ENCODE results near the gene SPAG17. TPM values are rescaled to one million over a fixed set of nuclear protein-coding genes. Genes with fewer than 3 reads are reported as not detected.

The SPAG17 gene
- total RNA-seq, 1 donor from 2014 or later, result 6.1 TPM

DNA sequence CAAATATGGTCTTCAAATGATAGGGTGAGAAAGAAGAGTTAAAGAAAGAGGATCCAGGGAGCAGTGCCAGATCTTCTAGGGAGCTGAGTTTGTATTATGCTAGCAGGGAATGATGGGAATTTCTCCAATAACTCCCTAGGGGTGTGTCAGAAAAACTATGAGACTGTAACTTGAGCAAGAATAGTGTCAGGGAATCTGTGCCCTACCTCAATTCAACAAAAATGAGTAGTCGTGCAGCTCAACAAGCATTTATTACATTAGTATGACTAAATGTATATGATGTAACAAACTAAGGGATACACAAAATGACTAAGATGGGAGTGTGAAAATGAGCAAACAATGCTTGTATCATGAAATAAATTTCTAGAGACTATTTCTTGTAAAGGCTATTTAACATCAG lies 24.2 kb downstream of the SPAG17 start:
- DNase-seq (ENCODE audit: low spot score), result no peak

DNA sequence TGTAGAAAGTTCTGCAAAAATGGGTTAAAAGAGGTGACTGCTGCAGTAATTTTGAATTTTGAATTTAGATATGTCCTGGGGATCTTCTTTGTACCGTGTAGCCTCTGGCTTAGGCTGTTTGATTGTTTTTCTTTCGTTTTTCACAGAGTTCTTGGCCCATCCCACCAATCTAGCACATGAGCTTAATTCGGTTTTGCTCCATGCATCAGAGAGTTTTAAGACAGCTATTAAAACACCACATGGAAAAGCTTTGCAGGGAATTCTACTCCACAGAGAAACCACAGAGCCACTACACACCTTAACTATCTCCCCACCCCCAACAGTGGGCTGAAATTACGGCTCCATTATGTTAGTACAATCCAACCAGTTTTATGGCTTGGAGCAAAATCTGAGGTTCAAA lies 25.5 kb downstream of the SPAG17 start:
- no peak for DNase-seq (ENCODE audit: low spot score)

DNA sequence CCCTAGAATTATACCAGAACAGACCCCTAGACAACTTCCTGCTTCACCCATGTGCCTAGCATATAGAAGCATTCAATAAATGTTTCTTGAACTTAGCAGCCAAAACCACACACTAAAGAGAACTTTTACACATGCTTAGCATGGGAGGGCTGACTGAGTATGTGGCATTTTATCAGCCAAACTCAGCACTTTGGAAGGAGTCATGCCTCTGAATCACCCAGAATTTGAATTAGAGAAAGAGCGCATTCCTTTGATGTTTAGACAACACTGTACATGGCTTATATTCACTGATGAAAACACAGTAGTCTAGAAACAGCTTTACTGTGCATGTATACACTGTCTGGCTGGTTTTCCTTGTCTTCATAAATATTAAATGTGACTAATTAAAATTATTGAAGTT lies 26.1 kb downstream of the SPAG17 start:
- no peak for DNase-seq (ENCODE audit: low spot score)

DNA sequence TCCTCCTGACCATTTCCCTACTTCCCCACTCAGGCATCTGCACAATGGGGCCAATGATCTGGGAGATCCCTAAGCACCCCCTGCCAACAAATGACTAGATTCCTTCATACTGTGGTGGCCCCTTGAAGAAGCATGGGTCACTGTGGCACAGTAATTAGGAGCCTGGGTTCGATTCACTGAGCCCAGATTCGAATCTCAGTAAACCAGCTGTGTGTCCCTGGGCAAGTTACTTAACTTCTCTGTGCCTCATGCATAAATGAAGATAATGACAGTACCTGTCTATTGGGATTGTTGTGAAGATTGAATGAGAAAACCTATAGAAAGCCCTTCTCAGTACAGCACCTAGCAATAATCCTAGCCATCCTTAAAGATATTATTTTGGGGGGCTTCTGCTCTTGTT lies 27.5 kb downstream of the SPAG17 start:
- DNase-seq (ENCODE audit: low spot score), result no peak

DNA sequence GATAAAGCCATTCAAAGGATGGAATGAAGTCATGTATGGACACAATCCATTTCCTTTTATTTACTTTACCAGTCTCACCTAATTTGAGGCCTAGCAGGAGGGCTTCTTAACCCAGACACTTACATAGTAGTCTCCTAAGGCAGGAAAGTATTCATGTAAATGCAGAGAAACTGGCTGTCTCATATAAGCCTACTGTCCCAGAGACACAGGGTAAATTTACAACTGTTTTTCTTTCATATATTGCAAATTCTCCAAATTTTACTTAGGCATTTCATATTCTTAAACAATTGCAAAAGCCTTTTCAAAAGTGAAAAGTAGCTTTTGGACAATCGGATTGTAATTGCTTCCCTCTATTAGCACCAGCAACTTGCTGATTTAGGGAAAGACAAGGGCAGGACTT lies 29.9 kb downstream of the SPAG17 start:
- DNase-seq (ENCODE audit: low spot score), result no peak

DNA sequence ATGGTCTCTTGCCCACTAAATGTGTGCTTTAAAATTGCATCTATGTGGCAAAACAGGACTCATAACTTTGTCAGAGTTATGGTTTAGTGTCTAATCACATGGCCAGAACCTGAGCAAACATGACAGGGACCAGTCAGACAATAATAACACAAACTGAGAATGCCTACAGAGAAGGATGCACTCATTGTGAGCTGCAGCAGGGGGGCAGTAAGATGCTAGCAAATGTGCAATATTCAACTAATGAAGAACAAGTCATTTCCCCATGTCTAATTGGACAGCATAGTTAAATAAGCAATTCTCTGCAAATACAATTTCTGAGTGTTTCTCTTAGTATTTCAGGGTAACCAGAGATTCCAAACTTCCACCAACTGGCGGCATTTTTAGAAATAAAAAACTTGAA lies 30.8 kb downstream of the SPAG17 start:
- DNase-seq (ENCODE audit: low spot score), result no peak

DNA sequence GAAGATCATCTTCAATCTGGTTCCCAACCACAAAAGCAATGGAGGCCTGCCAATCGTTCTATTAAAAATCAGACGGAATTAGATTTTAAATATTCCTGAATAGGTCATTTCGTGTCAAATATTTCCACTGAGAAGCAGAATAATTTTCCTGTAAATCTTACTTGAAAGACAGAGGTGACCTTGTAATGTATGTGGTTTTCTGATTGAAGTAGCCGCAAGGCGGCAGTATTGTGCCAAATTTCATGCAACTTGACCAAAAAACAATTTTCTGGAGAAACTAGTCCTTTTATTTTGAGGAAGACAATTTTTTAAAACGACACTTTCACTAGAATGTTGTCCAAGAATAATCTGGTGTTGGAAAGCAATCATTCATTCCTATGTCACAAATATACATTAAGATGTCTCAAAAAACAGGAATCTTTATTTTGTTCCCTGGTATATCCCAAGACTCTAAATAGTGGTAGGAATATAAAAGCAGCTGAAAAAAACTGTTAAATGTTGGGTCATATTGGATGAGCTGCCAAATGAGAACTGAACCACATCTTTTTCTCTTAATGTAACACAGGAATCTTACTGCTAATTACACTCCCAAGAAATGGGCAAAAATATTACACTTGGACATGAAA lies 33.6 kb downstream of the SPAG17 start:
- peak; percentile 49 for DNase-seq (ENCODE audit: low spot score)

DNA sequence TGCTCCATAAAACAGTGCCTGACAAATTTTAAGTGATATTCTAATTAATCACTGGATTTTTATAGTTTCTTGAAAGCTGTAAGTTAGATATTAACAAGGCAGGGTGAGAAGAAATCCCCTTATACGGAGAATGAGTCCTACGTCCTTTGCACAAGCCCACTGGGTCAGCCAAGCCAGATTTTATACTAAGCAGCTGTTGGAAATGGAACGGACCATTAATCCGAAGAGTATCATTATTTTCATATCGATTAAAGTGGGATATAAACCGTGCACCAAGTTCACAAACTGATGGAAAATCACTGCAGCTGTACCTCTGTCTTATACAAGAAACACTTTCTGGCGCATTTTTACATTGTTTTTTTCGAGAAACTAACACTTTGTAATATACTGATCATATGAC lies 35.2 kb downstream of the SPAG17 start:
- DNase-seq (ENCODE audit: low spot score), result no peak

DNA sequence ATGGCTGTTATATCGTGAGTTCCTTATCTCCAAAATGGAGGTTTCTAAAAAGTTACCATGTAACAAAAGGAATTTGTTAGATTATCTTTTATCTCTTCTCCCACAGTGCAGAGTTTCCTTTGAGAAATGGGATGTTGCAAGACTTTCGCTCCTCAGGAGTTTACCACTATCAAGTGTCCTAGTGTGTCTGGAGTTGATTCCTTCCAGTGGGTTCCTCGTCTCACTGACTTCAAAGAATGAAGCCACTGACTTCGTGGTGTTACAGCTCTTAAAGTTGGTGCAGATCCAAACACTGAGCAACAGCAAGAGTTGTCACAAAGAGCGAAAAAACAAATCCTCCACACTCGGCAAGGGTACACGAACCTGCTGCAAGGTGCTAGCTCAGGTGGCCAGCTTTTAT lies 37.0 kb downstream of the SPAG17 start:
- no peak for DNase-seq (ENCODE audit: low spot score)

DNA sequence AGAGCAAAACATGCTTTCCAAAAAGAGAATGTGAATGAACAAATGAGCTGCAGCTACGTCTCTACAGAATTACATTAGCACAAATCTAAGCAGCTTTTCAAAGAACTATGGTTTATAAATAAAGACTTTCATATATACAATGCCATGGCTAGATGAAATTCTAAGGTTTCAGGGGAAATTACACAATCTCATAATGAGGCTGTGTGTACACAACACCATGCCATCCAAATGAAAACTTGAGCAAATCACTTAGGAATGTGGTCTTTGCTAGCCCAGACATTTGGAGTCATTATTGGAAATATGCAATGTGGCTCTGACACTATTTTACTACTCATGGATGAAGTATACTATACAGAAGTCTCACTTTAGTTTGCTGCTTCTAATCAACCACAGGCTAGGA lies 37.5 kb downstream of the SPAG17 start:
- no peak for DNase-seq (ENCODE audit: low spot score)

DNA sequence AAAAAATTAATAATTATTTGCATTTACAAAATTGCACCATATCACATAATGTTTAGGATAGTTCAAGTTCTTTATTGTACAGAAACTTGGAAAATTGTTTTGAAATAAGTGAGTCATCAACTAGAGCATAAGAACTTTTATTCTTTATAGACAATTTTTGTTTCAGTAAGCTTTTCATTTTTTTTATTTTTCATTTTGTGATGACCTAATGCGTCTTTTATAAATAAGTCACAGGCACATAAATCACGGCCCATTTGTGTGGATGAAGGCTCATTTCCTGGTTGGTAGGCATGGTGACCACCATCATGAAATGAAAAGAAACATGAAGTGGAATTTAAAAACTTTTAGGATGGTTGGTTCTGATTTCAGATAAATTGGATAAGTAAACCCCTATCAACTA lies 39.3 kb downstream of the SPAG17 start:
- no peak for DNase-seq (ENCODE audit: low spot score)

DNA sequence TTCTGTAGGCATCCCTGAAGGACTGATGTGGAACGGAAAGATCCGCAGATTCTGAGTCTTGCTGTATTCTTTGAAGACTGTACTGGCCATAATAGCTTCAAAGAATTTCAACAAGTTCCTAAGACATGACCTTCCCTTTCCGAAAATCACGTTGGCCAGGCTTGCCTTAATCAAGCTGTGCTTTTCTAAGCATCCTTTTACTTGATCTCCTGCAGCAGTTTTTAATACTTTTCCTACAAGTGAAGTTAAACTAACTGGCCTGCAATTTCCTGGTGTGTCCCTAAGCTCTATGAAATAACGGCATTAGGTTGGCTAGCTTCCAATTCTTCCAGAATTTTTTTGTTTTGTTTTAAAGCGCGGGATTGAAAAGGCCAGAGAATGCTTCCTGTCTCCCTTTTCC lies 40.3 kb downstream of the SPAG17 start:
- DNase-seq (ENCODE audit: low spot score), result no peak

DNA sequence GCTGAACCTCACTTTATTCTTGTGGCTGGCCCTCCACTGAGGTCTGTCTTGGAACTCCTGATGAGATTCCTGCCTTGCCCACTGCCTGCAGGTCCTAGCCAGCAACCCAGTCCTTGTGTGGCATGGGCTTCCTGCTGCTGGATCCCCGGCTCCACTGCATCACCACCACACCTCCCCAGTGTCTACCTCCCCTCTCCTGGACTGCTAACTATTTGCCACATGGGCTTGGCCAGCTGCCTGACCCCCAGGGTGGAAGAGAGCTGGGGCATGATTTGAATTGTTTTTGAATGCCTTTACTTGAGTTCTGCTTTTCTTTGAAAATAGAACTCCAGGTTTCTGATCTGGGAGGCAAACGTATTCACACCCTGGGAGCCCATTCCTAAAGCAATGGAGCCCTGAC lies 41.2 kb downstream of the SPAG17 start:
- no peak for DNase-seq (ENCODE audit: low spot score)

DNA sequence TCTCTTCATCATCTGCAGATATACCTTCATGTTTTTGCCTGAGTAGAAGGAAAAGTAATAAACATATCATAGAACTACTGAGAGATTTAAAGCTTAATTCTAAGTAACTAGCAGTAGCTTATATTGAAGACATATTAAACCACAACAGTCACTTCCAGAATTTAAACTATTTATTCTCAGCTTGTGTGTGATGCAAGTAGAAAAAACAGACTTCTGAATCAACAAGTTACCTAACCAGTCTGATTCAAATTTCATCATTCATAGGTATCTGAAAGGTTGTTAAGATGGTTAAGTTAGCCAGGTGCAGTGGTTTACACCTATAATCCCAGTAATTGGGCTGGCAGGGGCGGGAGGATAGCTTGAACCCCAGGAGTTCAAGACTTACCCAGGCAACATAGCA lies 41.9 kb downstream of the SPAG17 start:
- DNase-seq (ENCODE audit: low spot score), result no peak

DNA sequence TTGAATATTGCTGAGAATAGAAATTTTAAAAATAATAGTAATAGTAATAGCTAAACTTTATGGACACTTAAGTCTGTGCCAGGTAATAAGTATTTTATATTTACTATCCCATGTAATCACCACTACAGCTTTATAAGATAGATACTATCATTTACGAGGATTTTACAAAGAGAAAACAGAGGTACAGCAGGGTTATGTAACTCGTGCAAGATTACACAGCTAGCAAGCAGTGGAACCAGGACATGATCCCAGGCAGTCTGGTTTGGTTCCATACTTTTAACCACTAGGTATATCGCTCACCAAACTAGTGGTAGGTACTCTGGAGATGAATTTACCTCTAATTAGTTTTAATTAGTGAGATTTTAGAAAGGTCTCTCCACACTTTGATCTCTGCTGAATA lies 42.5 kb downstream of the SPAG17 start:
- no peak for DNase-seq (ENCODE audit: low spot score)

DNA sequence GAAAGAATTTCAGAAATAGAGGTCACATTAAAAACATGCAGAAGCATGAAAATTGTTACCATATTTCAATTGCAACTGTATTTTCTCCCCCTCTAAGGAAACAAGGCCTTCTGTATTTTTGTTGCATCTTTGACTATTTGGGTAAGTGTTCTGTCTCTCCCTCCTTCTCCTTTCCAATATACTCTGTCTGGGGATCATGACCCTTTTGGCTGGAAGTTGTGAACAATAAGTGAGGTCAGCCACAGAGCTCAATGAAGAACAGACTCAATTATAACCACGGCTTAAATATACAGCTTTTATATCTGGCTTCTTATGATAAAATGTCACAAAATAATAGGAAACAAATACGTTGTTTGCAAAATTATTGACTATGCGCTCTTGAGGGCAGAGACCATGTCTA lies 47.1 kb downstream of the SPAG17 start:
- DNase-seq (ENCODE audit: low spot score), result no peak

DNA sequence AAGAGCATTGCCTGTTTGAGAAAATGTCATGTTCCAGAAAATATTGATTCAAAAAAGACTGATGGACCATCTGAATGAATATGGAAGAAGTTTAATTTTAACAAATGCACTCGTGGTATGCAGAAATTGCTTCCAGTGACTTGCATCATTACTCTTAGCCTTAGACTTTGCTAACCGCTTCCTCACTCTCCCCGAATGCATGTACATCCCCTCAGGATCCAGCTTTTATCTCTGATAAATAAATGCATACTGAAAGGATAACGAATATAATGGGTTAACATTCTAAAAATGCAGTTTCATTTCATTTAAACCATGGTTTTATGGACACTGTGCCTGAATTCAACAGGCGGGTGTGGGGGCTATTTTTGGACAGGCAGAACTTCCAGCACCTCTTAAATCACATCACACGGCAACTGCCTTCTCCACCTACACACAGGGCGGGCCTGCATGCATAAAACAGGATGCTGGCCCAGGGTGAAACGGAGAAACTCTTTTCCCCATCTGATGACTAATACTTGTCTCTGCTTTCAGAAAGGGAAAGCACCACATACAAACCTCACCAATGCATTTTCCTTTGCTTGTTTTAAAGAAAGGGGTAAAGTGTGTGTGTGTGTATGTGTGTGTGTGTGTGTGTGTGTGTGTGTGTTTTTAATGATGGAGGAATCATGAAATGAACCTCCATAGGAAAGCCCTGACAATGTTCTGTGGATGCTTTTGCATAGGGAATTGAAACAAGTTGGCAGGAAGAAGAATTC lies 48.7 kb downstream of the SPAG17 start:
- no peak for DNase-seq (ENCODE audit: low spot score)

DNA sequence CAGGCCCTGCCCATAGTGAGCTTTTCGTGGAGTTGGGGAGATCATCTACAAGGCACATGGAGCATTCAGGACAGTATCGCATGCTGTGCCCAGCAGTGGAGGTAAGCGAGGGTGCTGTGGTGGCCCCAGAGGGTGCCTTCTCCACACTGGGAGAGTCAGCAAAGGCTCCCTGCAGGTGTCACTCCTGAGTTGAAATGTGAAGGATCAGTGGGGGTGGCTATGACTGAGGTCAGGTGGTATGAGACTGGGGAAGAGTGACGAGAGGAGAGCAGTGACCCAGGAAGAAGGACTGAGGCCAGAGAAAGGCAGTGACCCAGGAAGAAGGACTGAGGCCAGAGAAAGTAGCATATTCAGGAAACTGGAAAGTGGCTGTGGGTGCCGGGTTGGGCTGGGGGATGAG lies 53.0 kb downstream of the SPAG17 start:
- DNase-seq (ENCODE audit: low spot score), result no peak

DNA sequence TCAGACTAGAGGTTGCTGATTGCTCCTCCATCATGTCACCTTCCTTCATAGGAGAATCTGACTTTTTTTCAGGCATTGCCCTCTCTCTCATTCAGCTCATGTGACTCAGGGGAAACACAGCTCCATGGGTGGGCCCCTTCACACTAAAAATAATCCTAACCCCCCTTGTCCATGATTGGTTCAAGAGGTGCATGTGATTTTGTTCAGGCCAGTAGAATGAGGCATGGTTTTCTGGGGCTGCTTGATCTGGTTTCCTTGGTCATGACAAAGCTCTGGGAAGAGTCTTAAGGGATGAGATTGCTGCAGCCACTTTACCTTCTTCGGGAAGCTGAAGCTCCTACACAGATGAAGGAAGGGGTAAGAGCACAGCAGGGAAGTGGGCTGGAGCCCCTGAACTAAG lies 56.3 kb downstream of the SPAG17 start:
- no peak for DNase-seq (ENCODE audit: low spot score)

DNA sequence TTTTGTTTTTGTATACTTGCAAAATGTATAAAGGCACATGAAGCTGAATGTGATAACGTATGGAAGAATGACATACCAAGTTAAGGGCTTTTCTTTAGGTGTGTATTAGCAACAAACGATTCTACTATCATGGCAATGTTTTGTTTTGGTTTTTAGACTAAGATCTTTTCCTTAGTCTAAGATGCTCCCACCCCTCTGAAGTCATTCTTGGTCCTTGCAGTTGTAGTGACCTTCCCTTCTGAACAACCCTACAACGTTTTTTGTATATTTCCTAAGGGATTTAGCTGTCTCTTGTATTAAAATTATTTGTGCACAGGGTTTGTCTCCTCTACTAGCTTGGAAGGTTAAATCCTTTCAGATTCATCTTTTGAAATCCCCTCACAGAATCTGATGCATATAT lies 61.0 kb downstream of the SPAG17 start:
- no peak for DNase-seq (ENCODE audit: low spot score)

DNA sequence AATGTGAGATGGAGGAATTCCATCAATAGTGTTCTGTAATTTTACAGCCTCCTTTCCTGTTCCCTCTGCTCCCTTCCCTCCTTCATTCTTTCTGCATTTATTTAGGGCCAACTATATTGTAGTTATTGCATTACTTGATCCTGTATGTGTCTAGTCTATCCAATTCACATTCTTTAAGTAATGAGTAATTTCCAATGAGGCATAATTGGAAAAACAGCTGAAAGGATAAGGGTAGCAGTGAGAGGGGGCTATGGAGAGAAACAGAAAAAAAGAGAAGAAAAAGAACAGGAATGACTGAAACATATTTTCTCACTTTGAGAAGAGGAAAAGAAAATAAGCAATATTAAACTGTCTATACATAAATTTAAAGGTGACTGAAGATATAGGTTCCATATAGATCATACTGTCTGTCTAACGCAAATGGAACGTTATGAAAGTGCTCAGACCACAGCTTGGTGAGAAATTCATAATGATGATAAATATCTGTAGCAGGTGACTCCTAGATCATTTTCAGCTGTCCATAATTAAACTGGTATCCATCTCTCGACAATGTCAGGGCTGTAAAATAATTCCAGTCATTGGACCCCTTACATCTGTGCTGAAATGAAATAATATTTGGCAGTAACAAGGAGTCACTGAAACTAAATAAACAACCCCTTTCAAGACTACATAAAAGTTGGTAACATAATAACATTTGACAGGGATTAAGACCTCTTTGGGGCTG lies 61.8 kb downstream of the SPAG17 start:
- no peak for DNase-seq (ENCODE audit: low spot score)

DNA sequence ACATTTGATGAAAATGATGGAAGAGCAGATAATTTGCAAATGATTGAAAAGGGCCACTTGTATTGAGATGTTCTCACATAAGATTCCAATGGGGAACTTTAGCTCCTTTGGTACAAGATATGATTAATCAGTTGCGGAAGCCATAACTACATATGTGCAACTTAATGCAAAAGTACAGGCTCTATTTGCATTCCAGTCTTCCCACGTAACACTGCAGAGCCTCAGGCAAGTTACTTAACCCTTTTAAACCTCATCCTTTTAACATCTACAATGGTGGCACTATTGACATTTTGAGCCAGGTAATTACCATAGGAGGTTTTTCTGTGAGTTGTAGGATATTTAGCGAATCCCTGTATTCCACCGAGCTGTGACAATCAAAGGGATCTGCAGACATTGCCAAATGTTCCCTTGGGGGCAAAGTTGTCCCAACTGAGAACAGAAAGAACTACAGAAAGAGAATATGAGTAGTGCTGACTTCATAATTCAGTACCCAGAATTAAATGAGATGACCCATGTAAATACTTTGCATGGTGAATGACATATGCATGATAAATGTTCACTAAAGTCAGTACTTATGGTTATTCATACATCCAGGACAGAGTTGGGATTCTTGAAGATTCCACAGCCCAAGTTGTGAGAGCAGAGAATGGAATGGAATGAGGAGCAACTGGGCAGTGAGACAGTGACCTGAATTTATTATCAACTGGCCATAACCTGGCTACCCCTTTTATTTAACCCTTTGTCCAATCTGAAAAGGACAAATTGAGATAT lies 62.6 kb downstream of the SPAG17 start:
- no peak for DNase-seq (ENCODE audit: low spot score)
